LHCN-M2 (cell line): Measurements from ENCODE around the gene CCT8L2. TPM values are rescaled to one million over a fixed set of nuclear protein-coding genes. Genes with fewer than 3 reads are reported as not detected.
"Not testable (repeated sequence)": the region's sequence is repeated elsewhere in the genome, so short reads cannot be mapped to it uniquely, and the experiment has no call there.

ENCODE experiments used
- DNase-seq: peaks from one replicate; pipeline ENCODE4 v3.0.0-alpha.2; 2012; ENCODE audit warnings: low read depth
- total RNA-seq: library from RNA; depleted of rRNA; stranded (reverse); fragments of >200 nt; gene quantifications from 2 replicates; pipeline ENCODE4 v1.2.3, GENCODE V29; 2014

The CCT8L2 gene
- total RNA-seq, 1 experiment from 2014 or later, result not detected

DNA sequence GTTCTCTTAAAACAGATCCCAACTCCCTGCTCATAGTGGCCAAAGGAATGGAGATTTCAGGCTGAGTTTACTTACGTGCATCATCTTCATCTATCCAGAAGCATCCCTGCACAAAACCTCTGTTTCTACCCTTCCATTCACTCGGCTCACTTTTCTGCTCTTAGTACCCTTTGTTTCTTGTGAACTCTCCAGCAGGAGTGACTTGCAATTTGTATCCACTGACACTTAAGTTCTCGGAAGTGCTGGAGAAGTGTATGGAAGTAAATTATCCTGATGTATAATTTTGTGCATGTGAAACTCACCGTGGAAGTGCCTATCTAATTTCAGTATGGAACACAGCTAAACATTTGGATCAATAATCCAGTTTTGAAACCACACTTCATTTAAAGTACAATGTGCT lies 7.0 kb upstream of the CCT8L2 start:
- not testable (repeated sequence) for DNase-seq

DNA sequence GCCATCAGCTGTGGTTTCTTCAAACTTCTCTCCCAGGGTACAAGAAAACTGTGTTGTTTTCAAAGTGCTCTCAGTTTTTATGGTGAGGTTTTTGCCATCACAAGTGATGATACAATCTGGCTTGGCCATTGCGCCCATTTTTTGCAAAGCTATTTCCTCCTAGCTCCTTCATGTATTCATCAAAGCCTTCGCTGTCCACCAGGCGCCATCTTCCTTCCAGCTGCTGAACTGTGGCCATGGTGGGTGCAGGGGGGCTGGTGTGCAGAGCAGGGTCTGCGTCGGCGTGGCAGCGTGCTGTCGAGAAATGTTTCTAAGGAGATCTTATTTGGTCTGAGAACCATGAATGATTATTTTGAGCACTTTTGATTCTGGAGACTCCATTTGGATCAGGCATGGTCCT lies 2.6 kb upstream of the CCT8L2 start:
- DNase-seq, result not testable (repeated sequence)

DNA sequence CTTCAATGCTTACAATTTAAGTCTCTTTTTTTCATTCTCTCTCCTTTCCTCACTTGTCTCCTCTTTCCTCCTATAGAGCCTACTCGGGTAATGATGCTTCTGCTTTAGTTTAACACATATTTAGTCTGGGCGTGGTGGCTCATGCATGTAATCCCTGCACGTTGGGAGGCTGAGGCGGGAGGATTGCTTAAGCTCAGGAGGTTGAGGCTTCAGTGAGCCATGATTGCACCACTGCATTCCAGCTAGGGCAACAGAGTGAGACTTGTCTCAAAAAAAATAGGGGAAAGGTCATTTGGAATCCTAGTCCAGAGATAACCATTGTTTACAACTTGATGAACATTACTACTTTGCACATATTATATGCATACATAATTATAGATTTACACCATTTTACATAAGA lies 1.4 kb upstream of the CCT8L2 start:
- DNase-seq, result no peak

DNA sequence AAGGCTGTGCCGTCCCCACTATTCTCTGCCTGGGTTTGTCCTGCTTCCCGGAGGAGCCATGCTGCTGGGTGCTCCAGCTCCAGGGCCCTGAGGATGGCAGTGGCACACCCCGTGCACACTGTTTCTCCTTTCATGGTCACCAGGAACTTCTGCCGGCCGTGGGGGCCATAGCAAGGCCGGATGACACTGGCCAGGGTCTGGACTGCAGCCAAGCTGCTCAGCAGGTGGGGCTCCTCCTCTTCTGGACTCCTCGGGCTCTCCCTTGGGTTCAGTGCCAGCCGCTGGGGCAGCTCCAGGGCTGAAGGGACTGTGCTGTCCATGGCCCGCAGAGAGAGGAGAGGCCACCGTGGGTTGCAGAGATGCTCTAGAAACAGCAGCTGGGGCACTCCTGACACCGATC lies 379 bp downstream of the CCT8L2 start:
- not testable (repeated sequence) for DNase-seq

DNA sequence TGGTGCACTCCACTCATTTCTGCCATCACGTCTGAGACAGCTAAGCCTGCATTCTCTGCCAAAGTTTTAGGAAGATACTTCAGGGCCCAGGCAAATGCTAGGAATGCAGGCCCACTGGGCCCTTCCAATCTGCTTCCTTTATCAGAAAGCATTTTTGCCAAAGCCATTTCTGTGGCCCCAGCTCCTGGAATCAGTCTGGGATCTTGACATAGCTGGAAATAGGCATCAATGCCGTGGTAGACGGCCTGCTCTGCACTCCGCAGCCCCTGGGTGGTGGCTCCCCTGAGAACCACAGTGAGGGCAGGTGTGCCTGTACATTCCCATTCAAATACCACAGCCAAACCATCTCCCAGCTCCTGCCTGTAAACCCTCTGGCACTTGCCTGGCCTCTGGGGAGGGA lies 1.5 kb downstream of the CCT8L2 start:
- DNase-seq, result not testable (repeated sequence)

DNA sequence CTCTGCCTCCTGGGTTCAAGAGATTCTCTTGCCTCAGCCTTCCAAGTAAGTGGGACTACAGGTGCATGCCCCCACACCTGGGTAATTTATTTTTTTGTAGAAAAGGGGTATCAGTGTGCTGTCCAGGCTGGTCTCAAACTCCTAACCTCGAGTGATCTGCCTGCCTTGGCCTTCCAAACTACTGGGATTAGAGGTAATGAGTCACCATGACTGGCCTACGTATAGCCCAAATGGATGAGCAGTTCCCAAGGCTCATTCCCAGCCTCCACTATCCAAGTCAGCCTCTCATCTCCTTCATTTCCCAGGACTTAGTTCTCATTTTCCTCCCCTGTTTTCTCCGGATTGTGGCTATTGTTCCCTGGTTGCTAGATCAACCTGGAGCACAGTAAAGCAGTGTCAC lies 5.6 kb downstream of the CCT8L2 start:
- no peak for DNase-seq

DNA sequence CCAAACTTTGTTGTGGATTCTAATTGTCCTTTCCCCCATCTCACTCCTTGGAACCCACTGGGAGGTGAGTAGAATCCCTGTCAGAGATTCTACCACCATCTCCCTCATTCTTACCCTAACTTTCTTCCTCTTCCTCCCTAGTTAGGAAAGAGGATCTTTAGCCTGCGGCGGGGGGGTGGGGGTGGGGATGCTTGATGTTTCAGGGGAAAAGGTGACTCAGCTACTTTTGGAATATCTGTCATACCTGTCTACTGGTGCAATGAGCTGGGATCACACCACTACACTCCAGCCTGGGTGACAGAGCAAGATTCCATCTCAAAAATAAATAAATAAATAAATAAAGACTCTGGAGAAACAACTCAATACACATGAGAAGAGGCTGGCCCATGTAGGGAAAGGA lies 6.4 kb downstream of the CCT8L2 start:
- DNase-seq, result no peak

DNA sequence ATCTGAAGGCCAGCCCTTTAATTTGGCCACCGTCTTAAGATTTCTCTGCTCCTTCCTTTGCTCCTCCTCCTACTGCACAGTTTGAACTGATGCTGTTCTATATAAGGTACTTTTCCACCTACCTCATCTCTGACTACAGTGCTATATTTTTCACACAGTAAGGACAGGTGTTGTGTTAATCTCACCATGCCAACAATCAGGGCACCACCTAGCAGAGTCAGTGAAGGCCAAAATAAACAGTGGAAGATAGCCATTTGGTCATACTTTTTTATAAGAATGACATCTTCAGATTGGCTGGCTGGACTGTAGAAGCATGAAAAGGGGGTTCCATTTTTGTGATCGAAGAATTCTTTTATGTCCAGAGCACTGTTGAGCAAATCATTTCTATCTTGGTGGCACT lies 11.7 kb downstream of the CCT8L2 start:
- DNase-seq, result not testable (repeated sequence)

DNA sequence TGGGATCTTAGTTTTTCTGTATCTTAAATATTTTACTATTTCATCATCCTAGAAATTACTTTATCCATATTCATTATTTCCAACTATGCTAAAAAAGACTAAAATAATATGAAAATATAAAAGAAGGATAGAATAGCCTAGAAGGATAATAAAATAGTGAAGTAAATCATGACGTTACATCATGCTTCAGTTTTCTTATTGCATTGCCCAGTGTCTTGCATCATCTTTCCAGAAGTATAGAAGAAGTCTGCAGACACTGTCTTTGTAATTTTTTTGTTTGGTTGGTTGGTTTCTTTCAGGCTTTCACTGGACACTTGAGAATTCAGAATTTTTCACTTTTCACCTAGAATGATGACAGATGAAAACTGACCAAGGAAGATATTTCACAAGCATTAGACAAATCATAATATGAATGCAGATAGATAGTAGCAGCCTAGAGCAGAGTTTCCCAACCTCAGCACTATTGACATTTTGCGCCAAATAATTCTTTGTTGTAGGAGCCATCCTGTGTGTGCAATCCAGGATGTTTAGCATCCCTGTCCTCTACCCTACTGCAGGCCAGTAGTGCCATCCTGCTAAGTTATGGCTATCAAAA lies 23.3 kb downstream of the CCT8L2 start:
- DNase-seq, result not testable (repeated sequence)

DNA sequence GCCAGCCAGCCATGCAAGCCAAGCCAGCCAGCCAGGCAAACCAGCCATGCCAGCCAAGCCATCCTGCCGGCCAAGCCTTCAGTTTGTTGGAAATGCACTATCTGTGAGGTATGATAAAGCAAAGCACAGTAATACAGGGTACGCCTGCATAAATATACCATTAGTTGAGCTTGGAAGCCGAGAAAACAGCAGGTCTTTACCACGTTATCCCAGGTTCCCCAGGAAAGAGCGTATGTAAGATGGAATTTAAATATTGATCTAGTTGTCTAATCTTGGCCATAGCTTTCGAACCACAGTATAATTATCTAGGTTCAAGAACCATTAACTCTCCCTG lies 24.2 kb downstream of the CCT8L2 start:
- no peak for DNase-seq

DNA sequence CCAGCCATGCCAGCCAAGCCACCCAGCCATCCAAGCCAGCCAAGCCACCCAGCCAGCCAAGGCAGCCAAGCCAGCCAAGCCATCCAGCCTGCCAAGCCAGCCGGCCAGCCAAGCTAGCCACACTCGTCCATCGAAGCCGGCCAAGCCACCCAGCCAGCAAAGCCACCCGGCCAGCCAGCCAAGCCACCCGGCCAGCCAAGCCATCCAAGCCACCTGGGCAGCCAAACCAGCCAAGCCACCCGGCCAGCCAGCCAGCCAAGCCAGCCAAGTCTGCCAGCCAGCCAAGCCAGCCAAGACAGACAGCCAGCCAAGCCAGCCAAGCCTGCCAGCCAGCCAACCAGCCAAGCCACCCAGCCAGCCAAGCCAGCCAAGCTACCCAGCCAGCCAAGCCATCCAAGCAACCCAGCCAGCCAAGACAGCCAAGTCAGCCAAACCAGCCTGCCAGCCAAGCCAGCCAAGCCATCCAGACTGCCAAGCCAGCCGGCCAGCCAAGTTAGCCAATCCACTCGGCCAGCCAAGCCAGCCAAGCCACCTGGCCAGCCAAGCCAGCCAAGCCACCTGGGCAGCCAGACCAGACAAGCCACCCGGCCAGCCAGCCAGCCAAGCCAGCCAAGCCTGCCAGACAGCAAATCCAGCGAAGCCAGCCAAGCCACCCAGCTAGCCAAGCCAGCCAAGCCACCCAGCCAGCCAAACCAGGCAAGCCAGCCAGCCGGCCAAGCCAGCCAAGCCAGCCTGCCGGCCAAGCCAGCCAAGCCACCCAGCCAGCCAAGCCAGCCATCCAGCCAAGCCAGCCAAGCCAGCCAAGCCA lies 24.8 kb downstream of the CCT8L2 start:
- DNase-seq, result not testable (repeated sequence)

DNA sequence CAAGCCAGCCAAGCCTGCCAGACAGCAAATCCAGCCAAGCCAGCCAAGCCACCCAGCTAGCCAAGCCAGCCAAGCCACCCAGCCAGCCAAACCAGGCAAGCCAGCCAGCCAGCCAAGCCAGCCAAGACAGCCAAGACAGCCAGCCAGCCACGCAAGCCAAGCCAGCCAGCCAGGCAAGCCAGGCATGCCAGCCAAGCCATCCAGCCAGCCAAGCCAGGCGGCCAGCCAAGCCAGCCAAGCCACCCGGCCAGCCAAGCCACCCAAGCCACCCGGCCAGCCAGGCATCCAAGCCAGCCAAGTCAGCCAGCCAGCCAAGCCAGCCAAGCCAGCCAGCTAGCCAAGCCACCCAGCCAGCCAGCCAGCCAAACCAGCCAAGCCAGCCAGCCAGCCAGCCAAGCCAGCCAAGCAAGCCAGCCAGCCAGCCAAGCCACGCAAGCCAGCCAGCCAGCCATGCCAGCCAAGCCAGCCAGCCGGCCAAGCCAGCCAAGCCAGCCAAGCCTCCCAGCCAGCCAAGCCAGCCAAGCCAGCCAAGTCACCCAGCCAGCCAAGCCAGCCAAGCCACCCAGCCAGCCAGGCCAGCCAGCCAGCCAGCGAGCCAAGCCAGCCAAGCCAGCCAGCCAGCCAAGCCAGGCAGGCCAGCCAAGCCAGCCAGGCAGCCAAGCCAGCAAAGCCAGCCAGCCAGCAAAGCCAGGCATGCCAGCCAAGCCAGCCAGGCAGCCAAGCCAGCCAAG lies 26.0 kb downstream of the CCT8L2 start:
- DNase-seq, result not testable (repeated sequence)

DNA sequence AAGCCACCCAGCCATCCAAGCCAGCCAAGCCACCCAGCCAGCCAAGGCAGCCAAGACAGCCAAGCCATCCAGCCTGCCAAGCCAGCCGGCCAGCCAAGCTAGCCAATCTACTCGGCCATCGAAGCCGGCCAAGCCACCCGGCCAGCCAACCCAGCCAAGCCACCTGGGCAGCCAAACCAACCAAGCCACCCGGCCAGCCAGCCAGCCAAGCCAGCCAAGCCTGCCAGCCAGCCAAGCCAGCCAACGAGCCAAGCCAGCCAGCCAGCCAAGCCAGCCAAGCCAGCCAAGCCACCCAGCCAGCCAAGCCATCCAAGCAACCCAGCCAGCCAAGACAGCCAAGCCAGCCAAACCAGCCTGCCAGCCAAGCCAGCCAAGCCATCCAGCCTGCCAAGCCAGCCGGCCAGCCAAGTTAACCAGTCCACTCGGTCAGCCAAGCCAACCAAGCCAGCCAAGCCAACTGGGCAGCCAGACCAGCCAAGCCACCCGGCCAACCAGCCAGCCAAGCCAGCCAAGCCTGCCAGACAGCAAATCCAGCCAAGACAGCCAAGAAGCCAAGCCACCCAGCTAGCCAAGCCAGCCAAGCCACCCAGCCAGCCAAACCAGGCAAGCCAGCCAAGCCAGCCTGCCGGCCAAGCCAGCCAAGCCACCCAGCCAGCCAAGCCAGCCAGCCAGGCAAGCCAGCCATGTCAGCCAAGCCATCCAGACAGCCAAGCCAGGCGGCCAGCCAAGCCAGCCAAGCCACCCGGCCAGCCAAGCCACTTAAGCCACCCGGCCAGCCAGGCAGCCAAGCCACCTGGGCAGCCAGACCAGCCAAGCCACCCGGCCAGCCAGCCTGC lies 26.8 kb downstream of the CCT8L2 start:
- not testable (repeated sequence) for DNase-seq

DNA sequence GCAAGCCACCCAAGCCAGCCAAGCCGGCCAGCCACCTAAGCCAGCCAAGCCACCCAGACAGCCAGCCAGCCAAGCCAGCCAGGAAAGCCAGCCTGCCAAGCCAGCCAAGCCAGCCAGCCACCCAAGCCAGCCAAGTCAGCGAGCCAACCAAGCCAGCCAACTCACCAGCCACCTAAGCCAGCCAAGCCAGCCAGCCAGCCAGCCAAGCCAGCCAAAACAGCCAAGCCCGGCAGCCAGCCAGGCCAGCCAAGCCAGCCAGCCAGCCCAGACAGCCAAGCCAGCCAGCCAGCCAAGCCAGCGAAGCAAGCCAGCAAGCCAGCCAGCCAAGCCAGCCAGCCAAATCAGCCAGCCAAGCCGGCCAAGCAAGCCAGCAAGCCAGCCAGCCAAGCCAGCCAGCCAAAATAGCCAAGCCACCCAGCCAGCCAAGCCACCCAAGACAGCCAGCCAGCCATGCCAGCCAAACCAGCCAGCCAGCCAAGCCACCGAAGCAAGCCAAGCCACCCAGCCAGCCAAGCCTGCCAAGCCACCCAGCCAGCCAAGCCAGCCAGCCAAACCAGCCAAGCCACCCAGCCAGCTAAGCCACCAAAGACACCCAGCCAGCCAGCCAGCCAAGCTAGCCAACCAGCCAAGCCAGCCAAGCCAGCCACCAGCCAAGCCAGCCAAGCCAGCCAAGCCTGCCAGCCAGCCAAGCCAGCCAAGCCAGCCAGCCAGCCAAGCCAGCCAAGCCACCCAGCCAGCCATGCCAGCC lies 27.6 kb downstream of the CCT8L2 start:
- not testable (repeated sequence) for DNase-seq

DNA sequence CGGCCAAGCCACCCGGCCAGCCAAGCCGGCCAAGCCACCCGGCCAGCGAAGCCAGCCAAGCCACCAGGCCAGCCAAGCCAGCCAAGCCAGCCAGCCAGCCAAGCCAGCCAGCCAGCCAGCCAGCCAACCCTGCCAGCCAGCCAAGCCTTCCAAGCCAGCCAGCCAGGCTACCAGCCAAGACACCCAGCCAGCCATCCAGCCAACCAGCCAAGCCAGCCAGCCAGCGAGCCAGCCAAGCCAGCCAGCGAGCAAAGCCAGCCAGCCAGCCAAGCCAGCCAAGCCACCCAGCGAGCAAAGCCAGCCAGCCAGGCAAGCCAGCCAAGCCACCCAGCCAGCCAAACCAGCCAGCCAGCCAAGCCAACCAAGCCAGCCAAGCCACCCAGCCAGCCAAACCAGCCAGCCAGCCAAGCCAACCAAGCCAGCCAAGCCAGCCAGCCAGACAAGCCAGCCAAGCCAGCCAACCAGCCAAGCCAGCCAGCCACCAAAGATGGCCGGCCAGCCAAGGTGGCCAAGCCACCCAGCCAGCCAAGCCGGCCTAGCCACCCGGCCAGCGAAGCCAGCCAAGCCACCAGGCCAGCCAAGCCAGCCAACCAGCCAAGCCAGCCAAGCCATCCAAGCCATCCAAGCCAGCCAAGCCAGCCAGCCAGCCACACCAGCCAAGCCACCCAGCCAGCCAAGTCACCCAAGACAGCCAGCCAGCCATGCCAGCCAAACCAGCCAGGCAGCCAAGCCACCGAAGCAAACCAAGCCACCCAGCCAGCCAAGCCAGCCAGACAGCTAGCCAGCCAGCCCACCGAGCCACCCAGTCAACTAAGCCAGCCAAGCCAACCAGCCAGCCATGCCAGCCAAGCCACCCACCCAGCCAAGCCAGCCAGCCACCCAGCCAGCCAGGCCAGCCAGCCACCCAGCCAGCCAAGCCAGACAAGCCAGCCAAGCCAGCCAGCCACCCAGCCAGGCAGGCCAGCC lies 28.8 kb downstream of the CCT8L2 start:
- no peak for DNase-seq

DNA sequence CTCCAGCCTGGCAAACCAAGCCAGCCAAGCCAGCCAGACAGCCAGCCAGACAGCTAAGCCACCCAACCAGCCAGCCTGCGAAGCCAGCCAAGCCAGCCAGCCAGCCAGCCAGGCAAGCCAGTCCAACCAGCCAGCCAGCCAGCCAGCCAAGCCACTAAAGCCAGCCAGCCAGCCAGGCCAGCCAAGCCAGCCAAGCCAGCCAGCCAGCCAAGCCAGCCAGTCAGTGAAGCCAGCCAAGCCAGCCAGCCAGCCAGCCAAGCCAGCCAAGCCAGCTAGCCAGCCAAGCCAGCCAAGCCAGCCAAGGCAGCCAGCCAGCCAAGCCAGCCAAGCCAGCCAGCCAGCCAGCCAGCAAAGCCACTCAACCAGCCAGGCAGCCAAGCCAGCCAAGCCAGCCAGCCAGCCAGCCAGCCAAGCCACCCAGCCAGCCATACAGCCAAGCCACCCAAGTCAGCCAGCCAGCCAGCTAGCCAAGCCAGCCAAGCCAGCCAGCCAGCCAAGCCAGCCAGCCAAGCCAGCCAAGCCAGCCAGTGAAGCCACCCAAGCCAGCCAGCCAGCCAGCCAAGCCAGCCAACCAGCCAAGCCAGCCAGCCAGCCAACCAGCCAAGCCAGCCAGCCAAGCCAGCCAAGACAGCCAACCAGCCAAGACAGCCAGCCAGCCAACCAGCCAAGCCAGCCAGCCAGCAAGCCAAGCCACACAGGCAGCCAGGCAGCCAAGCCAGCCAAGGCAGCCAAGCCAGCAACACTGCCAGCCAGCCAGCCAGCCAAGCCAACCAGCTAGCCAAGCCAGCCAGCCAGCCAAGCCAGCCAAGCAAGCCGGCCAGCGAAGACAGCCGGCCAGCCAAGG lies 29.7 kb downstream of the CCT8L2 start:
- DNase-seq, result no peak

DNA sequence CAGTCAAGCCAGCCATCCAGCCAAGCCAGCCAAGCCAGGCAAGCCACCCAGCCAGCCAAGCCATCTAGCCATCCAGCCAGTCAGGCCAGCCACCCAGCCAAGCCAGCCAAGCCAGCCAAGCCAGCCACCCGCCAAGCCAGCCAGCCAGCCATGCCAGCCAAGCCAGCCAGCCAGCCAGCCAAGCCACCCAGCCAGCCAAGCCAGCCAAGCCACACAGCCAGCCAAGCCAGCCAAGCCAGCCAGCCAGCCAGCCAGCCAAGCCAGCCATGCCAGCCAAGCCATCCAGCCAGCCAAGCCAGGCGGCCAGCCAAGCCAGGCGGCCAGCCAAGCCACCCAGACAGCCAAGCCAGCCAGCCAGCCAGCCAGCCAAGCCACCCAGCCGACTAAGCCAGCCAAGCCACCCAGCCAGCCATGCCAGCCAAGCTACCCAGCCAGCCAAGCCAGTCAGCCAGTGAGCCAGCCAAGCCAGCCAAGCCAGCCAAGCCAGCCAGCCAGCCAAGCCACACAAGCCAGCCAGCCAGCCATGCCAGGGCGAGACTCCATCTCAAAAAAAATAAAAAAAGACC lies 31.4 kb downstream of the CCT8L2 start:
- not testable (repeated sequence) for DNase-seq

DNA sequence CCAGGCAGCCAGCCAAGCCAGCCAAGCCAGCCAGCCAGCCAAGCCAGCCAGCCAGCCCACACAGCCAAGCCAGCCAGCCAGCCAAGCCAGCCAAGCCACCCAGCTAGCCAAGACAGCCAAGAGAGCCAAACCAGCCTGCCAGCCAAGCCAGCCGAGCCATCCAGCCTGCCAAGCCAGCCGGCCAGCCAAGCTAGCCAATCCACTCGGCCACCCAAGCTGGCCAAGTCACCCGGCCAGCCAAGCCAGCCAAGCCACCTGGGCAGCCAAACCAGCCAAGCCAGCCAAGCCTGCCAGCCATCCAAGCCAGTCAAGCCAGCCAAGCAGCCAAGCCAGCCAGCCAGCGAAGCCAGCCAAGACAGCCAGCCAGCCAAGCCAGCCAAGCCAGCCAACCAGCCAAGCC lies 32.0 kb downstream of the CCT8L2 start:
- DNase-seq, result not testable (repeated sequence)

DNA sequence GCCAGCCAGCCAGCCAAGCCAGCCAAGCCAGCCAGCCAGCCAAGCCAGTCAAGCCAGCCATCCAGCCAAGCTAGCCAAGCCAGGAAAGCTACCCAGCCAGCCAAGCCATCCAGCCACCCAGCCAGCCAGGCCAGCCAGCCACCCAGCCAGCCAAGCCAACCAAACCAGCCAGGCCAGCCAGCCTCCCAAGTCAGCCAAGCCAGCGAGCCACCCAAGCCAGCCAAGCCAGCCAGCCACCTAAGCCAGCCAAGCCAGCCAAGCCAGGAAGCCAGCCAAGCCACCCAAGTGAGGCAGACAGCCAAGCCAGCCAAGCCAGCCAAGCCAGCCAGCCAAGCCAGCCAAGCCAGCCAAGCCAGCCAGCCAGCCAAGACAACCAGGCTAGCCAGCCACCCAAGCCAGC lies 32.6 kb downstream of the CCT8L2 start:
- not testable (repeated sequence) for DNase-seq
